Natural killer cell (primary cell): Measurements from ENCODE around the gene DNAAF5. TPM values are rescaled to one million over a fixed set of nuclear protein-coding genes. Genes with fewer than 3 reads are reported as not detected.

Experiments used
- ATAC-seq, 3 donors: fragments of 150-1000 bp in 2 of 3; fragments of 200-7000 bp in 1 of 3; cut with Tn5 transposase; 1 replicate in 1 of 3; 2 replicates in 2 of 3; pipeline ENCODE4 v1.10.0; 2021; ENCODE audit warnings: mild to moderate bottlenecking in 2 of 3, moderate library complexity in 2 of 3
- DNase-seq, 2 donors: peaks; one replicate each; pipeline versions ENCODE4 v3.0.0 to v3.0.0-alpha.2; 2013 to 2021; ENCODE audit warnings: mixed read lengths in 1 of 2
- H3K27ac ChIP-seq: one replicate; pipeline ENCODE4 v1.5.1; 2013; ENCODE audit warnings: mild to moderate bottlenecking, low read length
- H3K27me3 ChIP-seq: one replicate; pipeline ENCODE4 v1.6.1; 2013; ENCODE audit warnings: low read length; ENCODE audit not compliant: control insufficient read depth, insufficient read depth
- H3K36me3 ChIP-seq: one replicate; pipeline ENCODE4 v1.6.1; 2013; ENCODE audit warnings: low read length; ENCODE audit not compliant: control insufficient read depth, insufficient read depth
- H3K4me1 ChIP-seq: one replicate; pipeline ENCODE4 v1.6.1; 2013; ENCODE audit warnings: low read length; ENCODE audit not compliant: control insufficient read depth, insufficient read depth
- H3K4me3 ChIP-seq: one replicate; pipeline ENCODE4 v1.5.1; 2013; ENCODE audit warnings: low read length
- H3K9me3 ChIP-seq: one replicate; pipeline ENCODE4 v1.6.1; 2013; ENCODE audit warnings: low read length; ENCODE audit not compliant: control insufficient read depth, insufficient read depth
- H3K27ac Mint-ChIP-seq, 2 donors: one replicate each; pipeline ENCODE4 v1.8.0; 2022; ENCODE audit warnings: mild to moderate bottlenecking in 2 of 2, mixed read lengths in 2 of 2, moderate library complexity in 1 of 2
- H3K27me3 Mint-ChIP-seq, 2 donors: one replicate each; pipeline ENCODE4 v1.8.0; 2022; ENCODE audit warnings: low read depth in 2 of 2, mixed read lengths in 2 of 2
- H3K36me3 Mint-ChIP-seq: one replicate; pipeline ENCODE4 v1.8.0; 2022; ENCODE audit warnings: mixed read lengths
- H3K4me1 Mint-ChIP-seq, 2 donors: one replicate each; pipeline ENCODE4 v1.8.0; 2022; ENCODE audit warnings: mixed read lengths in 2 of 2
- H3K4me3 Mint-ChIP-seq: one replicate; pipeline ENCODE4 v1.8.0; 2022; ENCODE audit warnings: mild to moderate bottlenecking, moderate library complexity, mixed read lengths
- H3K9me3 Mint-ChIP-seq, 2 donors: one replicate each; pipeline ENCODE4 v1.8.0; 2022; ENCODE audit warnings: mixed read lengths in 2 of 2
- CTCF ChIP-seq: fragments of 200-600 bp; IDR thresholded peaks from one replicate; pipeline ENCODE4 v1.8.0; 2022; ENCODE audit warnings: antibody characterized with exemption
- WGBS: methylation state at CpG from one replicate; pipeline ENCODE4 v1.1.7; 2013; ENCODE audit warnings: missing lambda C conversion rate; ENCODE audit not compliant: insufficient coverage; 5-methylcytosine and 5-hydroxymethylcytosine counted together
- intact Hi-C: fragments of 100-400 bp; cut with micrococcal nuclease; formaldehyde crosslinking; loops from one replicate; pipeline ENCODE4 v1.14.2; 2022
- total RNA-seq, 4 donors: library from RNA; stranded (reverse); fragments of 120-200 nt in 1 of 4; gene quantifications; one replicate each; pipeline versions ENCODE4 v1.2.3 to v1.2.4, GENCODE V29; 2013 to 2022

The DNAAF5 gene
- total RNA-seq, 3 donors from 2014 or later (not counting 1 experiment from before 2014, with no cell fraction given): 6.7 to 10.3 (median 10.3) TPM

GRCh38 chr7:747186-747585, 20.7 kb downstream of the DNAAF5 start:
- DNase-seq (no peak), ATAC-seq (no peak)
- Mint-ChIP-seq H3K27me3 (no peaks in the 10 kb centered on the region), H3K27ac (no peak overlapping the region), H3K9me3 (no peaks in the 10 kb centered on the region), H3K4me1 (no peaks in the 10 kb centered on the region), H3K36me3 (no peaks in the 10 kb centered on the region), H3K4me3 (no peak overlapping the region)
- Histone ChIP-seq H3K27me3 (no peaks in the 10 kb centered on the region), H3K36me3 (no peaks in the 10 kb centered on the region), H3K4me1 (no peaks in the 10 kb centered on the region), H3K4me3 (no peak overlapping the region), H3K27ac (no peak overlapping the region), H3K9me3 (no peaks in the 10 kb centered on the region)
- TF ChIP-seq CTCF: no peak
- 90% methylated on average over 12 of the region's 12 CpGs for WGBS
- intact Hi-C loops: no loop called here

DNA sequence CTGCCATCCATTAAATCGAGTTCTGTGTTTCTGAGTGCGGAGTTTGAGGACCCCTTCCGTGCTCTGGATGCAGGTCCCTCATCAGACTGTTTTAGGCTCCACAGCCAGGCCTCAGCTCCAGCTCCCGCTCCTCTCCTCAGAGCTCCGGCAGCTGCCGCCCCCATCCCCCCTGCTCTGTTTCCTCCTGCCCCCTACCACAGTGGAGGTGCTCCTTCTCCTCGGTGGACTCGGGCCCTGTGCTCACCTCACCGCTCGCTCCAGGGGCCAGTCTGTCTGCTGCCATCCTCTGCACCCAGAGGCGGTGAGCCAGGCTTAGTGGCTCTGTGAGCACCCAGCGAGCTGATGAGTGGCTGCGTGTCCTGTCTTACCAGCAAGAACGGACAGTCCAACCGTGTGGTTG, 21.9 kb downstream of the DNAAF5 start:
- H3K36me3 Mint-ChIP-seq: no peaks in the 10 kb centered on the region
- H3K27me3 ChIP-seq: no peaks in the 10 kb centered on the region
- H3K27ac Mint-ChIP-seq: no peak overlapping the region
- TF ChIP-seq CTCF: no peak
- H3K9me3 Mint-ChIP-seq: no peaks in the 10 kb centered on the region
- intact Hi-C loops: no loop called here
- ATAC-seq (no peak), DNase-seq (no peak)
- no peak overlapping the region for H3K4me3 Mint-ChIP-seq
- H3K27ac ChIP-seq: no peak overlapping the region
- no peaks in the 10 kb centered on the region for H3K36me3 ChIP-seq
- H3K9me3 ChIP-seq: no peaks in the 10 kb centered on the region
- H3K27me3 Mint-ChIP-seq: no peaks in the 10 kb centered on the region
- no peaks in the 10 kb centered on the region for H3K4me1 ChIP-seq
- H3K4me3 ChIP-seq: no peak overlapping the region
- 97% methylated on average over 15 of the region's 15 CpGs for WGBS
- H3K4me1 Mint-ChIP-seq: no peaks in the 10 kb centered on the region

DNA sequence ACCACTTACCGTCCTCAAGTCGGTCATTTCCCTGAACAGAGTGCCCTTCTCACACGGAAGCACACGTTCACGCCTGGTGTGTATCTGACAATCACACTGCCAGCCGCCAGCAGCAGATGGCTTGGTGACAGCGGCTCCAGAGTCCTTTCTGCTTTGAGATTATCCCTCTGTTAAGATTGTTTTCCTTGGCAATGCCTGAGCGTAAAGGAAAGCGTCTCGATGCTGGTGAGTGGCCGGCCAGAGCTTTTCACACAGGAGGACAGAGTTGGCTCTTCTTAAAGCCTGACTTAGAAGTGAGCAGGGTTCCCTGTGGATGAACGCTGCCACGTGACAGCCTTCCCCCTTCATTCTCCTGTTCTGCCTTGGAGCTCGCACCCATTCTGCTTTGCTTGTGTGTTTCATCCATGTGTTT, 22.6 kb downstream of the DNAAF5 start:
- Mint-ChIP-seq H3K4me1 (no peaks in the 10 kb centered on the region), H3K27me3 (no peaks in the 10 kb centered on the region), H3K4me3 (no peak overlapping the region), H3K36me3 (no peaks in the 10 kb centered on the region), H3K27ac (no peak overlapping the region), H3K9me3 (no peaks in the 10 kb centered on the region)
- H3K27ac ChIP-seq: no peak overlapping the region
- ATAC-seq: no peak
- TF ChIP-seq CTCF: no peak
- DNase-seq: no peak
- no peaks in the 10 kb centered on the region for H3K27me3 ChIP-seq
- intact Hi-C loops: no loop called here
- no peaks in the 10 kb centered on the region for H3K36me3 ChIP-seq
- H3K9me3 ChIP-seq: no peaks in the 10 kb centered on the region
- H3K4me1 ChIP-seq: no peaks in the 10 kb centered on the region
- 96% methylated on average over 14 of the region's 14 CpGs for WGBS
- no peak overlapping the region for H3K4me3 ChIP-seq

- Histone ChIP-seq H3K36me3 (peaks cover 8% of the 10 kb centered on the region), H3K27me3 (no peaks in the 10 kb centered on the region)
- intact Hi-C loops: no loop called here
Measured at GRCh38 chr7:750111-750905, 23.8 kb downstream of the DNAAF5 start.

More at GRCh38 chr7:750111-750905, 23.8 kb downstream of the DNAAF5 start:
- Mint-ChIP-seq H3K9me3 (no peaks in the 10 kb centered on the region), H3K36me3 (no peaks in the 10 kb centered on the region), H3K27ac (no peak overlapping the region), H3K4me1 (no peaks in the 10 kb centered on the region), H3K4me3 (no peak overlapping the region), H3K27me3 (no peaks in the 10 kb centered on the region)
- 97% methylated on average over 26 of the region's 26 CpGs for WGBS
- no peak overlapping the region for H3K4me3 ChIP-seq
- ATAC-seq: no peak
- DNase-seq: no peak
- H3K4me1 ChIP-seq: no peaks in the 10 kb centered on the region
- no peaks in the 10 kb centered on the region for H3K9me3 ChIP-seq
- no peak overlapping the region for H3K27ac ChIP-seq
- TF ChIP-seq CTCF: no peak
